C4-2B (cell line): ENCODE measurements around the gene NELL1.

Experiments
- CTCF ChIP-seq: fragments of 450-650 bp; conservative IDR thresholded peaks from 2 replicates; pipeline ENCODE4 v1.5.1; 2017; ENCODE audit warnings: mild to moderate bottlenecking
- ZFX ChIP-seq: fragments of 450-650 bp; IDR thresholded peaks from 2 replicates; pipeline ENCODE4 v1.6.1; 2017

- TF ChIP-seq CTCF (no peak), ZFX (no peak)
Measured at GRCh38 chr11:21072558-21072957, 403.2 kb downstream of the NELL1 start.
